Adrenal gland (tissue), 5 donors: Measurements from ENCODE around the gene ZNF714.

Experiments used
- CTCF ChIP-seq, 6 experiments: fragments of 450-650 bp in 4 of 6; fragments of 200-600 bp in 2 of 6; sonication (generic) in 1 of 6; IDR thresholded peaks; 1 replicate in 5 of 6; 2 replicates in 1 of 6; pipeline versions ENCODE4 v1.5.1 to v1.8.0; 2016 to 2021; ENCODE audit warnings: antibody characterized with exemption in 6 of 6, mild to moderate bottlenecking in 2 of 6, moderate library complexity in 1 of 6
- POLR2A ChIP-seq, 2 donors: fragments of 450-650 bp; IDR thresholded peaks; one replicate each; pipeline ENCODE4 v1.6.1; 2017; ENCODE audit warnings: antibody characterized with exemption in 2 of 2, mild to moderate bottlenecking in 2 of 2, moderate library complexity in 1 of 2
- donor health status: DM: no; HTN: no; CAD: no.

DNA sequence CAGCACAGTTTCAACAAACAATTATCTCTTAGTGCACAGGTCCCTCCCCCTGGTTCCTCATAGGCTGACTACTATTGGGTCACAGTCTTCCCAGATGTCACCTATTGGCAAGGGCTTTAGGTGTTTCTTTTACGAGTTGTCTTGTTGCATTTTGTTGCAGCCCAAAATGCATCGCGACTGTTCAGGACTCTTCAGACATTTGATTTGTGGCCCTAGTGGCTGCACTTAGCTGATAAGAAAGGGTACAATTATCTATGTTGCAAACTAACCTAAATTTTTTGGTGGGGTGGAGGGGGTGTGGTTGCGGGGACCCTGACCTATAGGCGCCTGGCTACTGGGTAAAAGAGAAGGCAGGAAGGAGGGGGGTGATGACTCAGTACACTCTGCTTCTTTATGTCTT is 29.1 kb upstream of the ZNF714 start:
- no peak for TF ChIP-seq CTCF (IDR thresholded peaks at IDR 0.05)
- no peak for TF ChIP-seq POLR2A (IDR thresholded peaks at IDR 0.05)
